Measurements from ENCODE around the gene MRPL41.
"Not testable (repeated sequence)": the region's sequence is repeated elsewhere in the genome, so short reads cannot be mapped to it uniquely, and the experiment has no call there.

MRPL41 gene

GRCh38 chr9:137551264-137552021, at the start of gene MRPL41:
Gene MRPL41, plus strand, starts transcription at chr9:137551879. Its CDS starts 203 bp downstream, at chr9:137552082.
- DNase-seq: peak; percentile 96

GRCh38 chr9:137502008-137502911, 49.4 kb upstream of the MRPL41 start:
- peak; percentile 85 for DNase-seq

- DNase-seq: no peak
Measured at GRCh38 chr9:137504432-137504777, 47.3 kb upstream of the MRPL41 start.

GRCh38 chr9:137505421-137506140, 46.1 kb upstream of the MRPL41 start:
- DNase-seq: no peak

GRCh38 chr9:137506274-137506673, 45.4 kb upstream of the MRPL41 start:
- DNase-seq: no peak

GRCh38 chr9:137506702-137507171, 44.9 kb upstream of the MRPL41 start:
- DNase-seq: no peak

GRCh38 chr9:137509198-137509597, 42.5 kb upstream of the MRPL41 start:
- DNase-seq: no peak

GRCh38 chr9:137511126-137511525, 40.6 kb upstream of the MRPL41 start:
- not testable (repeated sequence) for DNase-seq

GRCh38 chr9:137511758-137512463, 39.8 kb upstream of the MRPL41 start:
- no peak for DNase-seq

- DNase-seq: not testable (repeated sequence)
Measured at GRCh38 chr9:137513136-137513535, 38.5 kb upstream of the MRPL41 start.

GRCh38 chr9:137513801-137514570, 37.7 kb upstream of the MRPL41 start:
- DNase-seq: not testable (repeated sequence)

GRCh38 chr9:137514691-137515337, 36.9 kb upstream of the MRPL41 start:
- no peak for DNase-seq

- DNase-seq: no peak
Measured at GRCh38 chr9:137515338-137515724, 36.3 kb upstream of the MRPL41 start.

- peak; percentile 63 for DNase-seq
Measured at GRCh38 chr9:137516144-137516917, 35.3 kb upstream of the MRPL41 start.

- DNase-seq: not testable (repeated sequence)
Measured at GRCh38 chr9:137518661-137519459, 32.8 kb upstream of the MRPL41 start.

GRCh38 chr9:137519553-137519952, 32.1 kb upstream of the MRPL41 start:
- DNase-seq: no peak

- DNase-seq: no peak
Measured at GRCh38 chr9:137520614-137521404, 30.9 kb upstream of the MRPL41 start.

GRCh38 chr9:137521405-137521985, 30.2 kb upstream of the MRPL41 start:
- peak; percentile 43 for DNase-seq
